Thoracic aorta (tissue), 2 donors: ENCODE data around the gene HMCN2. TPM values are rescaled to one million over a fixed set of nuclear protein-coding genes. Genes with fewer than 3 reads are reported as not detected.

ENCODE experiments used
- ATAC-seq: fragments of 150-250 bp; one replicate; pipeline ENCODE4 v1.8.0; 2017; ENCODE audit warnings: low read depth; ENCODE audit not compliant: insufficient number of reproducible peaks, low FRiP score
- DNase-seq: peaks from one replicate; pipeline ENCODE4 v3.0.0-alpha.2; 2020; ENCODE audit warnings: low spot score
- H3K27ac ChIP-seq, 2 donors: fragments of 200-600 bp; sonication (generic); 1 replicate in 1 of 2; 2 replicates in 1 of 2; pipeline ENCODE4 v1.5.1; 2016; ENCODE audit warnings: mild to moderate bottlenecking in 2 of 2, moderate library complexity in 2 of 2
- H3K27me3 ChIP-seq: fragments of 200-600 bp; sonication (generic); replicated peaks from 2 replicates; pipeline ENCODE4 v1.6.0; 2016; ENCODE audit warnings: mild to moderate bottlenecking; ENCODE audit not compliant: insufficient read depth
- H3K36me3 ChIP-seq: fragments of 200-600 bp; sonication (generic); one replicate; pipeline ENCODE4 v1.5.1; 2016
- H3K4me1 ChIP-seq, 2 donors: fragments of 200-600 bp; sonication (generic); 1 replicate in 1 of 2; 2 replicates in 1 of 2; pipeline versions ENCODE4 v1.5.1 to v1.6.0; 2016; ENCODE audit warnings: low read depth in 2 of 2, mild to moderate bottlenecking in 1 of 2; ENCODE audit not compliant: control insufficient read depth in 1 of 2
- H3K4me3 ChIP-seq: fragments of 200-600 bp; sonication (generic); 2 replicates; pipeline ENCODE4 v1.5.1; 2016; ENCODE audit warnings: mild to moderate bottlenecking
- H3K9me3 ChIP-seq: fragments of 200-600 bp; sonication (generic); 2 replicates; pipeline ENCODE4 v1.5.1; 2016
- CTCF ChIP-seq: fragments of 200-600 bp; sonication (generic); IDR thresholded peaks from one replicate; pipeline ENCODE4 v1.5.1; 2019; ENCODE audit warnings: antibody characterized with exemption
- total RNA-seq, 2 donors: library from RNA; depleted of rRNA; stranded (reverse); fragments of >200 nt; gene quantifications; one replicate each; pipeline versions ENCODE4 v1.1.0 to v1.2.3, GENCODE V29; 2016

The HMCN2 gene
- total RNA-seq, 2 donors from 2014 or later = 2.4 to 6.3 TPM

GRCh38 chr9:130472184-130472705 lies 206.7 kb downstream of the HMCN2 start:
- Histone ChIP-seq H3K36me3 (peaks cover 5% of the 10 kb centered on the region), H3K27me3 (no peaks in the 10 kb centered on the region), H3K27ac (no peak overlapping the region), H3K9me3 (no peaks in the 10 kb centered on the region), H3K4me3 (no peak overlapping the region), H3K4me1 (no peaks in the 10 kb centered on the region)
- TF ChIP-seq CTCF = no peak
- ATAC-seq (no peak), DNase-seq (no peak)

- Histone ChIP-seq H3K9me3 (no peaks in the 10 kb centered on the region), H3K36me3 (peaks cover 5% of the 10 kb centered on the region), H3K4me3 (no peak overlapping the region), H3K27ac (no peak overlapping the region), H3K4me1 (no peaks in the 10 kb centered on the region), H3K27me3 (no peaks in the 10 kb centered on the region)
- TF ChIP-seq CTCF = no peak
- DNase-seq (no peak), ATAC-seq (no peak)
Measured at GRCh38 chr9:130473009-130473408, 207.4 kb downstream of the HMCN2 start.

GRCh38 chr9:130473566-130473965 lies 208.0 kb downstream of the HMCN2 start:
- H3K27ac ChIP-seq = no peak overlapping the region
- ATAC-seq = no peak
- TF ChIP-seq CTCF = no peak

GRCh38 chr9:130474106-130474505 lies 208.5 kb downstream of the HMCN2 start:
- no peak for ATAC-seq
- peaks cover 5% of the 10 kb centered on the region for H3K36me3 ChIP-seq
- no peaks in the 10 kb centered on the region for H3K9me3 ChIP-seq

More at GRCh38 chr9:130473566-130473965, 208.0 kb downstream of the HMCN2 start:
- Histone ChIP-seq H3K4me3 (no peak overlapping the region), H3K9me3 (no peaks in the 10 kb centered on the region), H3K36me3 (peaks cover 5% of the 10 kb centered on the region), H3K4me1 (no peaks in the 10 kb centered on the region), H3K27me3 (no peaks in the 10 kb centered on the region)
- DNase-seq = no peak

GRCh38 chr9:130476151-130476730 lies 210.7 kb downstream of the HMCN2 start:
- peaks cover 2% of the 10 kb centered on the region for H3K36me3 ChIP-seq
- no peaks in the 10 kb centered on the region for H3K27me3 ChIP-seq
- no peak for TF ChIP-seq CTCF
- H3K9me3 ChIP-seq = no peaks in the 10 kb centered on the region
- no peak for DNase-seq
- H3K4me3 ChIP-seq = no peak overlapping the region
- H3K4me1 ChIP-seq = no peaks in the 10 kb centered on the region
- ATAC-seq = no peak
- H3K27ac ChIP-seq = no peak overlapping the region

More at GRCh38 chr9:130474106-130474505, 208.5 kb downstream of the HMCN2 start:
- no peak overlapping the region for H3K4me3 ChIP-seq
- no peaks in the 10 kb centered on the region for H3K27me3 ChIP-seq
- no peaks in the 10 kb centered on the region for H3K4me1 ChIP-seq
- no peak for DNase-seq
- H3K27ac ChIP-seq = no peak overlapping the region
- no peak for TF ChIP-seq CTCF
